HepG2 (cell line): ENCODE data around the gene HIPK2. TPM values are rescaled to one million over a fixed set of nuclear protein-coding genes. Genes with fewer than 3 reads are reported as not detected.
A peak's percentile ranks its signal among the peaks of the same experiment; 100 is the strongest.

Source experiments
- ARNT2 ChIP-seq: sonication (generic); formaldehyde crosslinking; IDR thresholded peaks from 2 replicates; pipeline ENCODE4 v1.8.0; 2022; ENCODE audit warnings: mild to moderate bottlenecking, low read depth, missing genetic modification reagents, moderate library complexity
- CBX2 ChIP-seq, 2 experiments: fragments of 200-600 bp in 1 of 2; sonication (generic); formaldehyde crosslinking in 1 of 2; IDR thresholded peaks; 2 replicates each; pipeline versions ENCODE4 v1.7.0 to v1.8.1; 2018 to 2022; ENCODE audit warnings: low read depth in 2 of 2, low read length in 1 of 2, mild to moderate bottlenecking in 1 of 2, missing genetic modification reagents in 1 of 2
- IRX3 ChIP-seq: sonication (generic); formaldehyde crosslinking; IDR thresholded peaks from 2 replicates; pipeline ENCODE4 v1.8.1; 2023; ENCODE audit warnings: mild to moderate bottlenecking, low read depth, missing genetic modification reagents, borderline replicate concordance
- ISL2 ChIP-seq: sonication (generic); formaldehyde crosslinking; IDR thresholded peaks from 2 replicates; pipeline ENCODE4 v1.5.0; 2020; ENCODE audit warnings: missing genetic modification reagents
- ISX ChIP-seq: sonication (generic); formaldehyde crosslinking; conservative IDR thresholded peaks from 2 replicates; pipeline ENCODE4 v1.5.0; 2020; ENCODE audit warnings: missing genetic modification reagents
- KDM1A ChIP-seq: IDR thresholded peaks from 2 replicates; pipeline ENCODE4 v1.6.1; 2016; ENCODE audit warnings: missing compliant biosample characterization
- KDM6A ChIP-seq: IDR thresholded peaks from 2 replicates; pipeline ENCODE4 v1.6.1; 2016; ENCODE audit warnings: low read depth
- RELA ChIP-seq: sonication (generic); formaldehyde crosslinking; IDR thresholded peaks from 2 replicates; pipeline ENCODE4 v1.4.0; 2020; ENCODE audit warnings: missing genetic modification reagents
- SALL1 ChIP-seq: sonication (generic); formaldehyde crosslinking; IDR thresholded peaks from 2 replicates; pipeline ENCODE4 v1.8.0; 2022; ENCODE audit warnings: mild to moderate bottlenecking, missing genetic modification reagents
- ZBTB7B ChIP-seq: sonication (generic); formaldehyde crosslinking; IDR thresholded peaks from 2 replicates; pipeline ENCODE4 v1.4.0; 2020; ENCODE audit warnings: missing genetic modification reagents
- ZC3H4 ChIP-seq: sonication (generic); formaldehyde crosslinking; IDR thresholded peaks from 2 replicates; pipeline ENCODE4 v1.4.0; 2020; ENCODE audit warnings: missing genetic modification reagents, borderline replicate concordance
- ZNF510 ChIP-seq: sonication (generic); formaldehyde crosslinking; IDR thresholded peaks from 2 replicates; pipeline ENCODE4 v1.4.0; 2020; ENCODE audit warnings: low read depth, mild to moderate bottlenecking, missing genetic modification reagents
- ZSCAN12 ChIP-seq: sonication (generic); formaldehyde crosslinking; IDR thresholded peaks from 2 replicates; pipeline ENCODE4 v1.9.0; 2021; ENCODE audit warnings: mild to moderate bottlenecking, missing genetic modification reagents
- polyA plus RNA-seq, 8 experiments: library from polyadenylated mRNA; depleted of rRNA in 3 of 8; stranded (reverse) in 7 of 8; unstranded in 1 of 8; fragments of >200 nt; fragmentation: Illumina TruSeq in 4 of 8; extraction: Trizol in 4 of 8; gene quantifications; 2 replicates each; pipeline versions ENCODE4 v1.2.1 to v1.2.3, GENCODE V29; 2011 to 2016; ENCODE audit warnings: low read depth in 4 of 8, missing spikeins in 1 of 8, mixed read lengths in 1 of 8; ENCODE audit not compliant: insufficient read depth in 1 of 8
- total RNA-seq, 5 experiments: library from RNA; depleted of rRNA; stranded (reverse); fragments of >200 nt; fragmentation: Illumina TruSeq; extraction: Trizol; gene quantifications; 2 replicates each; pipeline ENCODE4 v1.2.3, GENCODE V29; 2016; ENCODE audit warnings: low read depth in 1 of 5
- TF ChIP-seq, protein P1 (sequence below): sonication (generic); formaldehyde crosslinking; IDR thresholded peaks from 2 replicates; pipeline ENCODE4 v1.5.1; 2020; ENCODE audit warnings: missing genetic modification reagents, mild to moderate bottlenecking, borderline replicate concordance
- TF ChIP-seq, protein P2 (sequence below): sonication (generic); formaldehyde crosslinking; IDR thresholded peaks from 2 replicates; pipeline ENCODE4 v1.4.0; 2020; ENCODE audit warnings: mild to moderate bottlenecking, missing genetic modification reagents
- TF ChIP-seq, protein P3 (sequence below): sonication (generic); formaldehyde crosslinking; IDR thresholded peaks from 2 replicates; pipeline ENCODE4 v1.4.0; 2020; ENCODE audit warnings: missing genetic modification reagents, low read depth, mild to moderate bottlenecking, borderline replicate concordance

Gene HIPK2
- total and polyA plus RNA-seq, 2 of the 13 experiments (the other 11 are each of a cell fraction or from before 2014, with no cell fraction given): 14.4 to 20.2 TPM

DNA sequence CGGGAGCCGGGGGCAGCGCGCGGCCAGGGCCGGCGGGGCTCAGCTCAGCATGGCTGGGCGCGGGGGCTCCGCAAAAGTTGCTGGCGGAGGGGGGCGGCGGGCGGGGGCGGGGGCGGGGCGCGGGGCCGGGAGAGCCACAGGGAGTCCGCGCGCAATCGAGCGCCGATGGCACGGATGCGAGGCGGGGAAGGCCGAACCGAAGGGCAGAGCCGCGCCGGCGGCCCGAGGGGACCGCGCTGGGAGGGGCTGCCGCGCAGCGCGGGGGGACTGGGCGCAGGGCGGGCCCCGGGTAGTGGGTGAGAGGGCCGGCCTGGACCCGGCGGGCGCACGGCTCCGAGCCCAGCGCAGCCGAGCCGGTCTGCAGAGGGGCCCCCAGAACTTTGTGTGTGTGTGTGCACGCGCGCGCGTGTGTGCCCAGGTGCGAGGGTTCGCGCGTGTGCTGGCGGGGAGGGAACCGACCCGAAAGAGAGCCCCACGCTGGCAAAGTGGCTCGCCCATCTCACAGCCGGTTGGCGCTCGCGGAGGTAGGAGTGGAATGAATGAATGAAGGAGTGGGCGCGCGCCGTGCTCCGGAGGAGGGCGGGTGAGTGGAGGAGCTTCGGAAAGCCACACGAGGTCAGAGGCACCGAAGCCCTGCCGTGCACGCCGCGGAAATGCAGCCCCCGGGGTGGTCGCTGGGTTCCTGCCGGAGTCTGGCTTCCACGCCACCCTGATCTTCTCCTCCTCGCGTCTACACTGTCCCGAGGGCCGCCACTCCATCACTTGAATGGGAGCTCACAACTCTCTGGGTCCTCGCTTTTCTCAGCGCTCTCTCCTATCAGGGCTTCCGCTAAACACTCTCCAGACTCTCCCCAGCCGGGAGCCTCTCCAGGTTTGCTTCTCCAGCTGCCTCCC lies at the start of gene HIPK2 (continued):
- TF ChIP-seq ZSCAN12 (no peak), ZBTB7B (CRISPR knock-in tag) (no peak), RELA (CRISPR knock-in tag) (no peak), IRX3 (CRISPR knock-in tag) (no peak), ZC3H4 (CRISPR knock-in tag) (no peak), ISL2 (CRISPR knock-in tag) (no peak), CBX2 (IDR thresholded peaks at IDR 0.05; ENCODE audit: low read depth, low read length) (no peak), CBX2 (CRISPR knock-in tag; IDR thresholded peaks at IDR 0.05; ENCODE audit: low read depth) (no peak), SALL1 (CRISPR knock-in tag) (peak; percentile 49; the same call in 1 of the 2 replicates), ISX (no peak), KDM6A (CRISPR knock-in tag) (no peak), ARNT2 (no peak), KDM1A (CRISPR knock-in tag) (no peak), ZNF510 (CRISPR knock-in tag) (no peak)
- TF ChIP-seq, protein P1, sequence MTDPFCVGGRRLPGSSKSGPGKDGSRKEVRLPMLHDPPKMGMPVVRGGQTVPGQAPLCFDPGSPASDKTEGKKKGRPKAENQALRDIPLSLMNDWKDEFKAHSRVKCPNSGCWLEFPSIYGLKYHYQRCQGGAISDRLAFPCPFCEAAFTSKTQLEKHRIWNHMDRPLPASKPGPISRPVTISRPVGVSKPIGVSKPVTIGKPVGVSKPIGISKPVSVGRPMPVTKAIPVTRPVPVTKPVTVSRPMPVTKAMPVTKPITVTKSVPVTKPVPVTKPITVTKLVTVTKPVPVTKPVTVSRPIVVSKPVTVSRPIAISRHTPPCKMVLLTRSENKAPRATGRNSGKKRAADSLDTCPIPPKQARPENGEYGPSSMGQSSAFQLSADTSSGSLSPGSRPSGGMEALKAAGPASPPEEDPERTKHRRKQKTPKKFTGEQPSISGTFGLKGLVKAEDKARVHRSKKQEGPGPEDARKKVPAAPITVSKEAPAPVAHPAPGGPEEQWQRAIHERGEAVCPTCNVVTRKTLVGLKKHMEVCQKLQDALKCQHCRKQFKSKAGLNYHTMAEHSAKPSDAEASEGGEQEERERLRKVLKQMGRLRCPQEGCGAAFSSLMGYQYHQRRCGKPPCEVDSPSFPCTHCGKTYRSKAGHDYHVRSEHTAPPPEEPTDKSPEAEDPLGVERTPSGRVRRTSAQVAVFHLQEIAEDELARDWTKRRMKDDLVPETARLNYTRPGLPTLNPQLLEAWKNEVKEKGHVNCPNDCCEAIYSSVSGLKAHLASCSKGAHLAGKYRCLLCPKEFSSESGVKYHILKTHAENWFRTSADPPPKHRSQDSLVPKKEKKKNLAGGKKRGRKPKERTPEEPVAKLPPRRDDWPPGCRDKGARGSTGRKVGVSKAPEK (CRISPR knock-in tag): no peak
- TF ChIP-seq, protein P2, sequence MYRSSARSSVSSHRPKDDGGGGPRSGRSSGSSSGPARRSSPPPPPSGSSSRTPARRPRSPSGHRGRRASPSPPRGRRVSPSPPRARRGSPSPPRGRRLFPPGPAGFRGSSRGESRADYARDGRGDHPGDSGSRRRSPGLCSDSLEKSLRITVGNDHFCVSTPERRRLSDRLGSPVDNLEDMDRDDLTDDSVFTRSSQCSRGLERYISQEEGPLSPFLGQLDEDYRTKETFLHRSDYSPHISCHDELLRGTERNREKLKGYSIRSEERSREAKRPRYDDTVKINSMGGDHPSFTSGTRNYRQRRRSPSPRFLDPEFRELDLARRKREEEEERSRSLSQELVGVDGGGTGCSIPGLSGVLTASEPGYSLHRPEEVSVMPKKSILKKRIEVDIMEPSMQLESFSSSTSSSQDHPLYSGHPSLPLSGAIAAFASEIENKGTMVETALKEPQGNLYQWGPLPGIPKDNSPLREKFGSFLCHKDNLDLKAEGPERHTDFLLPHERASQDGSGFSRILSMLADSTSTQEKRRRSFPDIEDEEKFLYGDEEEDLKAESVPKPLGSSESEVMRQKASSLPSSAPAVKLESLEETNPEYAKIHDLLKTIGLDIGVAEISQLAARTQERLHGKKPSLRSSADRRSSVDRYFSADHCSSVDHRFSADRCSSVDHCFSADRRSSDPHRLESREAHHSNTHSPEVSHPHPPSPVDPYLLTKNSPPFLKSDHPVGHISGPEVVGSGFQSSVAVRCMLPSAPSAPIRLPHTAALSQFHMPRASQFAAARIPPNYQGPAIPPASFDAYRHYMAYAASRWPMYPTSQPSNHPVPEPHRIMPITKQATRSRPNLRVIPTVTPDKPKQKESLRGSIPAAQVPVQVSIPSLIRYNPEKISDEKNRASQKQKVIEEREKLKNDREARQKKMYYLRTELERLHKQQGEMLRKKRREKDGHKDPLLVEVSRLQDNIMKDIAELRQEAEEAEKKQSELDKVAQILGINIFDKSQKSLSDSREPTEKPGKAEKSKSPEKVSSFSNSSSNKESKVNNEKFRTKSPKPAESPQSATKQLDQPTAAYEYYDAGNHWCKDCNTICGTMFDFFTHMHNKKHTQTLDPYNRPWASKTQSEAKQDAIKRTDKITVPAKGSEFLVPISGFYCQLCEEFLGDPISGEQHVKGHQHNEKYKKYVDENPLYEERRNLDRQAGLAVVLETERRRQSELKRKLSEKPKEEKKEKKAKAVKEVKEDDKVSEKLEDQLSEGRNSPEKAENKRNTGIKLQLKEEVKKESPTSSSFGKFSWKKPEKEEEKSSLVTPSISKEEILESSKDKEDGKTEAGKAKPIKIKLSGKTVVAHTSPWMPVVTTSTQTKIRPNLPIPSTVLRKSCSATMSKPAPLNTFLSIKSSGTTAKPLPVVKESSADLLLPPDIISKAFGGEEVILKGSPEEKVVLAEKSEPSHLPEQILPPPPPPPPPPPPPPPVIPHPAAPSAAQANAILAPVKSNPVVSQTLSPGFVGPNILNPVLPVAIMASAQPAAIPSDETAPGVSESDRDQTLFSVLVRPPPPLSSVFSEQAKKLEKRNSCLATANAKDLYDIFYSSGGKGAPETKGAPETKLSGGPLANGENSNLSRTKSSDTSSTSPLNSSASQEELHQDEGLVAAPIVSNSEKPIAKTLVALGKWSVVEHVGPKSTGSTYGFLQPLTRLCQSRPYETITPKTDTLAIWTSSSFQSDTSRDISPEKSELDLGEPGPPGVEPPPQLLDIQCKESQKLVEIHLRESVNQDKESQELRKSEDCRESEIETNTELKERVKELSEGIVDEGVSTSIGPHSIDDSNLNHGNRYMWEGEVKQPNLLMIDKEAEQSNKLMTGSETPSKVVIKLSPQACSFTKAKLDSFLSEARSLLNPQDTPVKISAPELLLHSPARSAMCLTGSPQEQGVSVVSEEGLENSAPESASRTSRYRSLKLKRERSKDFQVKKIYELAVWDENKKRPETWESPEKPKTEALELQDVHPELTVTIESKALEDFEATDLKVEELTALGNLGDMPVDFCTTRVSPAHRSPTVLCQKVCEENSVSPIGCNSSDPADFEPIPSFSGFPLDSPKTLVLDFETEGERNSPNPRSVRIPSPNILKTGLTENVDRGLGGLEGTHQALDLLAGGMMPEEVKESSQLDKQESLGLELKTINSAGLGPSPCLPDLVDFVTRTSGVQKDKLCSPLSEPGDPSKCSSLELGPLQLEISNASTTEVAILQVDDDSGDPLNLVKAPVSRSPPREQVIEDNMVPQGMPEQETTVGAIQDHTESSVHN: no peak
- TF ChIP-seq, protein P3, sequence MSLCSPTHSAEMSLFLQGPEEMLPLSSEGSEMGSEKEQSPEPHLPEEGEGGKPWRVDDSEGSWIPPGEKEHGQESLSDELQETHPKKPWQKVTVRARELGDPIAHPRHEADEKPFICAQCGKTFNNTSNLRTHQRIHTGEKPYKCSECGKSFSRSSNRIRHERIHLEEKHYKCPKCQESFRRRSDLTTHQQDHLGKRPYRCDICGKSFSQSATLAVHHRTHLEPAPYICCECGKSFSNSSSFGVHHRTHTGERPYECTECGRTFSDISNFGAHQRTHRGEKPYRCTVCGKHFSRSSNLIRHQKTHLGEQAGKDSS (CRISPR knock-in tag): no peak; the same call in 1 of the 2 replicates
